GM23248 (cell line): ENCODE results near the gene KISS1R.

ENCODE experiments used
- EZH2 ChIP-seq: fragments of 200-600 bp; sonication (generic); IDR thresholded peaks from 2 replicates; pipeline ENCODE4 v1.6.1; 2018; ENCODE audit warnings: antibody characterized with exemption, mild to moderate bottlenecking; ENCODE audit not compliant: insufficient read depth, poor library complexity, severe bottlenecking
- EZH2phosphoT487 ChIP-seq: fragments of 200-600 bp; sonication (generic); IDR thresholded peaks from 2 replicates; pipeline ENCODE4 v1.6.1; 2018; ENCODE audit warnings: antibody characterized with exemption, moderate library complexity, mild to moderate bottlenecking, low read depth; ENCODE audit not compliant: insufficient read depth

DNA sequence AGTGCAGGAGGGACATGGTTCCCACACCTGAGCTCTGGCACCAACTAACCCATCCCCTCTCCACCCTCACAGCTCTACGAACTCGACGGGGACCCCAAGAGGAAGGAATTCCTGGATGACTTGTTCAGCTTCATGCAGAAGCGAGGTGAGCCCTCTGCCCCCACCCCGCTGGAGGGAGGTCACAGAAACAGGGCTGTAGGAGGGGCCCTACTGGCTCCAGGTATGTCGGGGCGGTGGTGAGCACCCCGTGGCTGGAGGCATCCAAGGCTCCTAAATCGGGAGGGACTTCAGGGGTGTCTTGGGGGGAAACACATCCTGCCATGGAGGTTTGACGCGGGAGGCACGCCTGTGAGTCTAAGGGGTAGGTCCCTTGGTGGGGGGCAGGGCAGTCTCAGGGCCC is 42.9 kb downstream of the KISS1R start:
- TF ChIP-seq EZH2phosphoT487 (no peak), EZH2 (no peak)
